GM13977 (cell line): Measurements from ENCODE around the gene EFR3B.
A peak's percentile ranks its signal among the peaks of the same experiment; 100 is the strongest.
"Not testable (repeated sequence)": the region's sequence is repeated elsewhere in the genome, so short reads cannot be mapped to it uniquely, and the experiment has no call there.

Experiments used
- DNase-seq: peaks from one replicate; pipeline ENCODE4 v3.0.0; 2012; ENCODE audit warnings: low spot score
- CTCF ChIP-seq: IDR thresholded peaks from 2 replicates; pipeline ENCODE4 v1.5.1; 2012; ENCODE audit warnings: mild to moderate bottlenecking, control low read depth; ENCODE audit not compliant: insufficient read depth; ENCODE audit errors: extremely low read depth, missing control alignments
- in situ Hi-C: fragments of 300-500 bp; cut with MboI; formaldehyde crosslinking; loops from one replicate; pipeline ENCODE4 v1.12.0; 2022; ENCODE audit warnings: low sequenced_read_pairs, low pct_unique_long_range_greater_than_20kb, mixed read lengths, inconsistent platforms; ENCODE audit not compliant: unreplicated experiment

The EFR3B gene

DNA sequence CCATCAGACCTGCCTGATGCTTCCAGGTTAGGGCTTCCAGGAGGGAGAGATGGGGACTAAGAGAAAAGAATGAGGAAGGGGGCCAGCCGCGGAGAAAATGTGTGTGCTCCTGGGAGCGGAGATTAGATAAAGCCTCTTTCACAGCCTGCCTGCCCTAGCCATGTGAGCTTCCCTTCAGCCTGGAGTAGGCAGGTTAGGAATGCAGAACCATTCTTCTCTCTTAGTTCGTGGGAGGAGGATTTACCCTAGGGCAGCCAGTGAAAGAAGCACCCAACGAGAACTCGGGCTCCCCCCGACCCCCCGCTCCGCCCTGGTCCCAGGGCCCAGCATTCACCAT is 90.4 kb downstream of the EFR3B start:
- TF ChIP-seq CTCF = no peak
- in situ Hi-C loops = loop anchor here (5.0 to 25.0 kb wide), 2 partner anchors 155 to 720 kb away; no protein-coding TSS in a partner anchor
- DNase-seq = peak; percentile 32

- DNase-seq = no peak
- TF ChIP-seq CTCF = no peak
- in situ Hi-C loops = loop anchor here (5.0 to 25.0 kb wide), 2 partner anchors 155 to 720 kb away; no protein-coding TSS in a partner anchor
These were observed 90.8 kb downstream of the EFR3B start for GRCh38 chr2:25132693-25133092.

DNA sequence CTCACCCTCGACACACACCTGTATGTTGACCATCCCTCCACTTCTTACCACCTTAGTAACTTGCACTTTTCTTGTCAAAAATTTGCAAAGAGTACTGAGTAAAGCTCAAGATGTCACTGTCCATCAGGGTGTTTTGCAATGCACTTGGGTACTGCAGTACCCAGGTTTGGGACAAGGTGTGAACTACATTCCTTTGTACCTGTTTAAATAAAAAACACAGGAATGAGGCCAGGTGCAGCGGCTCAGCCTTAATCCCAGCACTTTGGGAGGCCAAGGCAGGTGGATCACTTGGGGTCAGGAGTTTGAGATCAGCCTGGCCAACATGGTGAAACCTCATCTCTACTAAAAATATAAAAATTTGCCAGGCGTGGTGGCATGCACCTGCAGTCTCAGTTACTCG is 98.7 kb downstream of the EFR3B start:
- in situ Hi-C loops = loop anchor here (25.0 kb wide), 1 partner anchor 728 kb away; no protein-coding TSS in a partner anchor
- DNase-seq = not testable (repeated sequence)

GRCh38 chr2:25141120-25141519 is 99.2 kb downstream of the EFR3B start:
- in situ Hi-C loops = loop anchor here (25.0 kb wide), 1 partner anchor 729 kb away; no protein-coding TSS in a partner anchor
- DNase-seq = no peak
- no peak for TF ChIP-seq CTCF

DNA sequence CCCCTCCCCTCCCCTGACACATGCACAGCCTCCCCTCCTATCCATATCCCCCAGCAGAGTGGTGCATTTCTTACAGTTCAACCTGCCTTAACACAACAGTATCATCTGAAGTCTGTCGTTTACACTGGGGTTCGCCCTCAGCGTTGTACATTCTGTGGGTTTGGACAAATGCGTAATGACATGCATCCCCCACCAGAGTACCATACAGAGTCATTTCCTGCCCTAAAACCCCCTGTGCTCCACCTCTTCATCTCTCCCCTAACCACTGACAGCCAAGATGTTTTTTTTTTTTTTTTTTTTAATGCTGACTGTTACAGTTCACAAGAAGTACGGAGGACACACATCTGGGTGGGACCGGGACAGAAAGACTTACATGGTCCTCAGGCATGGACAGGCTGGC is 103.9 kb downstream of the EFR3B start:
- DNase-seq = no peak
- in situ Hi-C loops = loop anchor here (25.0 kb wide), 1 partner anchor 734 kb away; no protein-coding TSS in a partner anchor
- no peak for TF ChIP-seq CTCF

- in situ Hi-C loops = loop anchor here (25.0 kb wide), 1 partner anchor 735 kb away; no protein-coding TSS in a partner anchor
- TF ChIP-seq CTCF = no peak
- no peak for DNase-seq
These were observed 105.0 kb downstream of the EFR3B start for GRCh38 chr2:25146896-25147295.

- DNase-seq = no peak
- in situ Hi-C loops = loop anchor here (25.0 kb wide), 1 partner anchor 737 kb away; no protein-coding TSS in a partner anchor
- TF ChIP-seq CTCF = no peak
These were observed 107.8 kb downstream of the EFR3B start for GRCh38 chr2:25149646-25150045.

- DNase-seq, in situ Hi-C loops: not testable (repeated sequence)
These were observed 109.1 kb downstream of the EFR3B start for GRCh38 chr2:25150993-25151392.
